GM12892 (cell line): ENCODE data around the gene TAF9B.
"Not testable (repeated sequence)": the region's sequence is repeated elsewhere in the genome, so short reads cannot be mapped to it uniquely, and the experiment has no call there.

Experiments used
- DNase-seq: peaks from one replicate; pipeline ENCODE4 v3.0.0; 2011; ENCODE audit not compliant: insufficient read length
- FAIRE-seq: peaks from 2 replicates; lab custom pipeline; 2011; peaks lifted over from hg19 to GRCh38; lab: Jason Lieb, UNC
- POLR2A ChIP-seq: IDR thresholded peaks from 2 replicates; pipeline ENCODE4 v1.6.1; 2011; ENCODE audit warnings: low read depth, low read length, control low read depth
- POLR2AphosphoS5 ChIP-seq: IDR thresholded peaks from 2 replicates; pipeline ENCODE4 v1.6.1; 2011; ENCODE audit warnings: low read depth, low read length, control low read depth
- TAF1 ChIP-seq: IDR thresholded peaks from 2 replicates; pipeline ENCODE4 v1.6.1; 2011; ENCODE audit warnings: low read depth, mild to moderate bottlenecking, control low read depth, low read length, borderline replicate concordance

Gene TAF9B

GRCh38 chrX:78105944-78106650 is 33.4 kb downstream of the TAF9B start:
- FAIRE-seq (no peak), DNase-seq (no peak)
- no peak for TF ChIP-seq POLR2AphosphoS5
- no peak for TF ChIP-seq TAF1
- no peak for TF ChIP-seq POLR2A

DNA sequence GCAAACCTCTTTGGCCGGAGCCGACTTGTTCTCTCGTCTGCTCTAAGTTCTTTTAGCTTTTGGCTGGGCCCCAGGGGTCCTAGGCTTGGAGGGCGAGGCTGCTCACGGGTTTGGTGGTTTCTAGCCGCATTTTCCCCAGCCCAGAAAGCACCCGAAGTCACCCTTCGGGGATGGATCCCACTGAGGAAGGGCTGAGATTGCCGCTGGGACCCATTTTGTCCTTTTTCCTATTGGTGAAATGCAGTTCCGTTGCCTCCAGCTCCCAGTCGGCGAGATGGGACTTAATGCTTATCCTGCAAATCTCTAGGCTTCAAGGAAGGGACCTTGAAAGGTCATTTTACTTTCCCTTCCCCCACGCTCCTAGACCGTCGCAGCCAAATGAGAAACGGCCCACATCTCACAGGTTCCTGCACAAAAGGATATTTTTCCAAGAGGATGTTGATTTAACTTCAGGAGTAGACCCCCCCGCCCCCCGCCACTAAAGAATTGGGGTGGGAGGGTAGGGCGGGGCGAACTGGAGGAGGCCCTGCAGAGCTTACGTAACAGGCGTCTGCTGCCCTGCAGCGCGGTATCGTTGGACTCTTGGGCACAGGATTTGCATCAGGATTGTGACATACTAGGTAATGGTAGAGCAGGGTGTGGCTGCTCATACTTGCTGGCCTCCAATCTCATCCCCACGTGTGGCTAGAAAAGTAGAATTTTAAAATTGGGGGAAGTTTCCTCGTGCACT is 34.8 kb downstream of the TAF9B start:
- FAIRE-seq (peak; percentile 30), DNase-seq (peak; percentile 8)
- TF ChIP-seq POLR2A (no peak), POLR2AphosphoS5 (no peak), TAF1 (no peak)

DNA sequence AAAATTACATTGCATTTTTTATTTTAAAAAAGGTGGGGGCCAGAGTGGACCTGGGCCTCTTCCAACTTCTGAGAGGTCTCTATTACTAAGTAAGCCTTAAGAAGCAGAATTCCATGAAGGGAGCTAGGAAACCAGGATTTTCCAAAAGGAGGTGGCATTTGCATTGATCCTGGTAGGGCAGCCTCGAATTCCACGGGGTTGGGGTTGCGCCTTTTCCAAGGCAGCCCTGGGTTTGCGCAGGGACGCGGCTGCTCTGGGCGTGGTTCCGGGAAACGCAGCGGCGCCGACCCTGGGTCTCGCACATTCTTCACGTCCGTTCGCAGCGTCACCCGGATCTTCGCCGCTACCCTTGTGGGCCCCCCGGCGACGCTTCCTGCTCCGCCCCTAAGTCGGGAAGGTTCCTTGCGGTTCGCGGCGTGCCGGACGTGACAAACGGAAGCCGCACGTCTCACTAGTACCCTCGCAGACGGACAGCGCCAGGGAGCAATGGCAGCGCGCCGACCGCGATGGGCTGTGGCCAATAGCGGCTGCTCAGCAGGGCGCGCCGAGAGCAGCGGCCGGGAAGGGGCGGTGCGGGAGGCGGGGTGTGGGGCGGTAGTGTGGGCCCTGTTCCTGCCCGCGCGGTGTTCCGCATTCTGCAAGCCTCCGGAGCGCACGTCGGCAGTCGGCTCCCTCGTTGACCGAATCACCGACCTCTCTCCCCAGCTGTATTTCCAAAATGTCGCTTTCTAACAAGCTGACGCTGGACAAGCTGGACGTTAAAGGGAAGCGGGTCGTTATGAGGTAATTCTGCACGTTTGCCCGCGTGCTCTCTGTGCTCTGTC is 35.6 kb downstream of the TAF9B start, which contains the start of gene PGK1:
PGK1 (plus strand) TSS at position 626 of the 824 bp plus-strand sequence; CDS start at position 719, 93 bp downstream.
- peak; percentile 92 for TF ChIP-seq POLR2AphosphoS5
- TF ChIP-seq TAF1 = peak; percentile 83
- peak; percentile 95 for TF ChIP-seq POLR2A
- DNase-seq (peak; percentile 75), FAIRE-seq (peak; percentile 92)

DNA sequence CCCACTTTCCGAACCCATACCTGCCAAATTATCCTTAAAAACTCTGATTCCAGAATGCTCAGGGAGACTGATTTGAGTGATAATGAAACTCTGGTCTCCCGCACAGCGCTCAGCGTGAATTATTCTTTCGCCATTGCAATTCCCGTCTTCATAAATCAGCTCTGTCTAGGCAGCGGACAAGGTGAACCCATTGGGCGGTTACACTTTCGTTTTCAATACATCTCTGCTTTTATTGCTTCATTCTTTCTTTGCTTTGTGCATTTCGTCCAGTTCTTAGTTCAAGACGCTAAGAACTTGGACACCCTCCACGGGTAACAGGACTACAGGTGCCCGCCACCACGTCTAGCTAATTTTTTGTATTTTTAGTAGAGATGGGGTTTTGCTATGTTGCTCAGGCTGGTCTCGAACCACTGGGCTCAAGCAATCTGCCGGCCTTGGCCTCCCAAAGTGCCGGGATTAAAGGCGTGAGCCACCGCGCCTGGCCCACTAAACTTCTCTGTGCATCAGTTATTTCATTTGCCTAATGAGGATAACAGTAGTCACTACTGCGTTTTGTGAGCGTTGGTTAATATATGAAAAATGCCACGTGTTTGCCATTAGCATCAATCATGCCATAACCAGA is 36.3 kb downstream of the TAF9B start:
- peak; percentile 75 for FAIRE-seq
- no peak for TF ChIP-seq POLR2AphosphoS5
- DNase-seq = no peak

GRCh38 chrX:78102091-78102490 is 37.4 kb downstream of the TAF9B start:
- DNase-seq (no peak), FAIRE-seq (no peak)
- no peak for TF ChIP-seq POLR2AphosphoS5
- TF ChIP-seq TAF1 = no peak
- no peak for TF ChIP-seq POLR2A

GRCh38 chrX:78098108-78098507 is 41.3 kb downstream of the TAF9B start:
- no peak for DNase-seq
- FAIRE-seq = peak; percentile 30
- TF ChIP-seq POLR2AphosphoS5 = no peak

GRCh38 chrX:78092296-78092695 is 47.2 kb downstream of the TAF9B start:
- TF ChIP-seq POLR2A = no peak
- TF ChIP-seq POLR2AphosphoS5 = no peak
- TF ChIP-seq TAF1 = no peak
- FAIRE-seq = peak; percentile 61
- DNase-seq = no peak

DNA sequence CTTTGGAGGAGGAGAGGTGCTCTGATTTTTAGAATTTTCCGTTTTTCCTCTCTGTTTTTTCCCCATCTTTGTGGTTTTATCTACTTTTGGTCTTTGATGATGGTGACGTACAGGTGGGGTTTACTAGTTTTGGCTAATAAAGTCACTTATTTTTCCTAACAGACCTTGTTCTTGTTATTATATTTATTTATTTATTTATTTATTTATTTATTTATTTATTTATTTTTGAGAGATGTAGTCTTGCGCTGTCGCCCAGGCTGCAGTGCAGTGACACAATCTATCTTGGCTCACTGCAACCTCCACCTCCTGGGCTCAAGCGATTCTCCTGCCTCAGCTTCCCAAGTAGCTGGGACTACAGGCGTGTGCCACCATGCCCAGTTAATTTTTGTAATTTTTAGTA is 58.0 kb downstream of the TAF9B start:
- not testable (repeated sequence) for DNase-seq, FAIRE-seq
